Stimulated activated CD8-positive, alpha-beta memory T cell treated with anti-CD3 and anti-CD28 coated beads, Interleukin-7, amount 100 ng/mL, for 24 hours (primary cell): ENCODE results near the gene CCT5.

Experiments
- DNase-seq: peaks from one replicate; pipeline ENCODE4 v3.0.0-alpha.2; 2020; ENCODE audit warnings: low read depth

CCT5 gene

GRCh38 chr5:10249948-10250805 is at the start of gene CCT5:
Gene CCT5 (plus strand): TSS chr5:10250280. CDS start chr5:10250341, 61 bp downstream.
- DNase-seq = peak; percentile 73

- no peak for DNase-seq
Observed at GRCh38 chr5:10201223-10201868, 48.7 kb upstream of the CCT5 start.

- no peak for DNase-seq
Observed at GRCh38 chr5:10202089-10202910, 47.8 kb upstream of the CCT5 start.

GRCh38 chr5:10209004-10209403 is 41.1 kb upstream of the CCT5 start:
- DNase-seq = no peak

- DNase-seq = no peak
Observed at GRCh38 chr5:10213316-10213715, 36.8 kb upstream of the CCT5 start.

- no peak for DNase-seq
Observed at GRCh38 chr5:10214041-10214440, 36.0 kb upstream of the CCT5 start.

GRCh38 chr5:10215366-10215765 is 34.7 kb upstream of the CCT5 start:
- DNase-seq = no peak

GRCh38 chr5:10216107-10216506 is 34.0 kb upstream of the CCT5 start:
- DNase-seq = no peak

GRCh38 chr5:10218658-10219057 is 31.4 kb upstream of the CCT5 start:
- DNase-seq = no peak

- no peak for DNase-seq
Observed at GRCh38 chr5:10219068-10219467, 31.0 kb upstream of the CCT5 start.

- DNase-seq = no peak
Observed at GRCh38 chr5:10220248-10220647, 29.8 kb upstream of the CCT5 start.

GRCh38 chr5:10222326-10222725 is 27.8 kb upstream of the CCT5 start:
- no peak for DNase-seq

- DNase-seq = no peak
Observed at GRCh38 chr5:10227379-10227778, 22.7 kb upstream of the CCT5 start.

- no peak for DNase-seq
Observed at GRCh38 chr5:10228288-10228687, 21.8 kb upstream of the CCT5 start.

GRCh38 chr5:10229306-10230048 is 20.6 kb upstream of the CCT5 start:
- no peak for DNase-seq

- DNase-seq = no peak
Observed at GRCh38 chr5:10232386-10232785, 17.7 kb upstream of the CCT5 start.

GRCh38 chr5:10233011-10233410 is 17.1 kb upstream of the CCT5 start:
- no peak for DNase-seq

- DNase-seq = no peak
Observed at GRCh38 chr5:10233505-10233904, 16.6 kb upstream of the CCT5 start.

GRCh38 chr5:10235350-10235749 is 14.7 kb upstream of the CCT5 start:
- DNase-seq = no peak

- no peak for DNase-seq
Observed at GRCh38 chr5:10243660-10244240, 6.3 kb upstream of the CCT5 start.

- DNase-seq = no peak
Observed at GRCh38 chr5:10244342-10244944, 5.6 kb upstream of the CCT5 start.
